Common myeloid progenitor, CD34-positive (primary cell): ENCODE measurements around the gene LPA. TPM values are rescaled to one million over a fixed set of nuclear protein-coding genes. Genes with fewer than 3 reads are reported as not detected.
"Not testable (repeated sequence)": the region's sequence is repeated elsewhere in the genome, so short reads cannot be mapped to it uniquely, and the experiment has no call there.

Experiments
- CTCF ChIA-PET: fragments of 350-600 bp; sonication (Branson Sonifier 250); formaldehyde crosslinking; loops from one replicate; lab custom pipeline; 2021; ENCODE audit warnings: antibody characterized with exemption; lab: Charles Lee
- POLR2A ChIA-PET: fragments of 350-600 bp; sonication (Branson Sonifier 250); formaldehyde crosslinking; loops from one replicate; lab custom pipeline; 2021; ENCODE audit warnings: antibody characterized with exemption; lab: Charles Lee
- DNase-seq, 3 donors: peaks; one replicate each; pipeline versions ENCODE4 v3.0.0 to v3.0.0-alpha.2; 2013
- H3K27ac ChIP-seq, 2 experiments: 1 replicate in 1 of 2; 2 replicates in 1 of 2; pipeline ENCODE4 v1.7.0; 2013; ENCODE audit warnings: inconsistent platforms in 2 of 2, low read length in 2 of 2, mild to moderate bottlenecking in 2 of 2, low read depth in 1 of 2, moderate library complexity in 1 of 2; ENCODE audit not compliant: severe bottlenecking in 2 of 2, insufficient read depth in 1 of 2, poor library complexity in 1 of 2
- H3K27me3 ChIP-seq, 5 experiments: replicated peaks in 2 of 5; 1 replicate in 3 of 5; 2 replicates in 2 of 5; pipeline versions ENCODE4 v1.6.1 to v1.7.0; 2013; ENCODE audit warnings: low read length in 4 of 5, mild to moderate bottlenecking in 2 of 5, moderate library complexity in 2 of 5, inconsistent platforms in 1 of 5; ENCODE audit not compliant: insufficient read depth in 5 of 5, control insufficient read depth in 4 of 5
- H3K36me3 ChIP-seq, 4 experiments: 1 replicate in 2 of 4; 2 replicates in 2 of 4; pipeline versions ENCODE4 v1.6.1 to v1.7.0; 2013; ENCODE audit warnings: low read length in 3 of 4, control low read depth in 1 of 4, mild to moderate bottlenecking in 1 of 4; ENCODE audit not compliant: control insufficient read depth in 4 of 4, insufficient read depth in 4 of 4
- H3K4me1 ChIP-seq, 4 experiments: 1 replicate in 3 of 4; 2 replicates in 1 of 4; pipeline versions ENCODE4 v1.6.1 to v1.7.1; 2013; ENCODE audit warnings: low read length in 3 of 4, mild to moderate bottlenecking in 3 of 4, control low read depth in 1 of 4, inconsistent platforms in 1 of 4, moderate library complexity in 1 of 4; ENCODE audit not compliant: control insufficient read depth in 4 of 4, insufficient read depth in 4 of 4; ENCODE audit errors: control extremely low read depth in 1 of 4
- H3K4me3 ChIP-seq, 7 experiments: 1 replicate in 4 of 7; 2 replicates in 3 of 7; pipeline versions ENCODE4 v1.5.1 to v1.7.0; 2013; ENCODE audit warnings: mild to moderate bottlenecking in 7 of 7, low read length in 6 of 7, moderate library complexity in 6 of 7, inconsistent platforms in 2 of 7, low read depth in 2 of 7, control low read depth in 1 of 7; ENCODE audit not compliant: insufficient read depth in 4 of 7, control insufficient read depth in 1 of 7; ENCODE audit errors: extremely low read depth in 1 of 7
- H3K9me3 ChIP-seq, 5 experiments: 1 replicate in 4 of 5; 2 replicates in 1 of 5; pipeline versions ENCODE4 v1.6.1 to v1.7.1; 2013; ENCODE audit warnings: low read length in 4 of 5, mild to moderate bottlenecking in 2 of 5, inconsistent platforms in 1 of 5, low read depth in 1 of 5, moderate library complexity in 1 of 5; ENCODE audit not compliant: control insufficient read depth in 4 of 5, insufficient read depth in 2 of 5; ENCODE audit errors: control extremely low read depth in 1 of 5
- WGBS: methylation state at CpG from one replicate; pipeline ENCODE4 v1.1.5; 2013; ENCODE audit not compliant: insufficient coverage; 5-methylcytosine and 5-hydroxymethylcytosine counted together
- polyA plus RNA-seq: library from polyadenylated mRNA; unstranded; fragments of 120-200 nt; gene quantifications from one replicate; pipeline ENCODE4 v1.2.1, GENCODE V29; 2013

The LPA gene
- not detected for polyA plus RNA-seq

DNA sequence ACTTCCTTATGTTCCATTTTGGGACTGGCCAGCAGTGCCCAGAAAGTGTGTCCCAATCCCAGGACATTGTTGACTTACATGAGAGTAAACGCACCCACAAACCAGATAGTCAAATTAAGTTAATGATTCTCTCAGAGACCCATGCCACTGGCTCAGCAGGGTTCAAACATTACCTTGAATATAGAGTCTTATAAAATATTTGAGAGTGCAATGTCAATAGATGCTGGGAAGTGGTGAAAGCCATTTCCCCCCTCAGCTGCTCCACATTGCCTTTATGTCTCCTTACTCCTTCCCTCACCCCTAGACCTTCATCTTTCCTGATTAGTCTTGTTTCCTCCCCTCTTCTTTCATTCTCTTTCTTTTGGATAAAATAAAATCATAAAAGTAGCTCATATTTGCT is at the start of gene LPA:
TSS of gene LPA (minus strand) at position 78 of the 400 bp plus-strand sequence. CDS start at position 17, 61 bp downstream.
- H3K27ac ChIP-seq, POLR2A ChIA-PET, H3K36me3 ChIP-seq, H3K4me3 ChIP-seq, H3K4me1 ChIP-seq, H3K9me3 ChIP-seq, H3K27me3 ChIP-seq, CTCF ChIA-PET, DNase-seq: not testable (repeated sequence)
- WGBS = no CpG with 5 or more reads among the region's 1 CpG

DNA sequence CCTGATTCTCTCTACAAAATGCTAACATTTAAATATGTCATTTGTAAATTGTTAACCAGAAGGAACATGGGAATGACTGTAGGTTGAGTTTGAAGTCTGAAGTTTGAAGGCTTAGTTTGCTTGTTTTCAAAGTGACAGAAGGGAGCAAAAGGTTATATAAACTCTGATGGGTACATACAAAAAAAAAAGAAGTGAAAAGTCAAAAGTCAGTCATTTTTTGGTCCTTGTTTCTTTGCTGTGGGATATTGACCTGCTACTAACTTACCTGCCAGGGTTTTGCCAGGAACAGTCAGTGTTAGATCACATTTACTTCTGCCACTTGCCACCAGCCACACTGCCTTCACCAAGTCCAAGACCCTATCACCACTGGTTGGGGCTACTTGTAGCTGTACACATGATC is 44.9 kb upstream of the LPA start:
- H3K9me3 ChIP-seq, CTCF ChIA-PET, H3K27ac ChIP-seq, POLR2A ChIA-PET, H3K36me3 ChIP-seq, H3K4me3 ChIP-seq, DNase-seq, H3K4me1 ChIP-seq, H3K27me3 ChIP-seq: not testable (repeated sequence)

DNA sequence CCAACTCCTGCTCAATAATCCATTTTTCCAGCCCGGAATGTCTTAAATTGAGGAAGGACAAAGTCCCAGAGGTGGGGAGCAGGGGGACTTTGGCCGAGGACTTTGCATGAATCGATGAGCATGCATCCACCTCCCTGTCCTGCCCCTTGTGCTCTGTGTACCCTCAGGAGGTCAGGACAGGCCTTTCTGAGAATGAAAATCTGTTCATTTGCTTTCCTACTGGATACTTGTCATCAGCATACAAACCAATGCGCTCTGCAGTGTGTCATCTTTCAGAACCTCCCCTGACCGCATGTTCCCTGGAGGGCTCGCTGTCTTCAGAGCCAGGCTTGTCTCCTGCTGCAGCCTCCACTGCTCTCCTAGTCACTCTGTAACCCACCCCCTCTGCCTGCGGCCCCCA is 40.6 kb upstream of the LPA start:
- H3K4me1 ChIP-seq, H3K27me3 ChIP-seq, CTCF ChIA-PET, H3K9me3 ChIP-seq, H3K27ac ChIP-seq, DNase-seq, POLR2A ChIA-PET, H3K4me3 ChIP-seq, H3K36me3 ChIP-seq: not testable (repeated sequence)
- WGBS = 95% methylated on average over 7 of the region's 7 CpGs

- H3K27me3 ChIP-seq, CTCF ChIA-PET, H3K9me3 ChIP-seq, POLR2A ChIA-PET, H3K27ac ChIP-seq, DNase-seq, H3K4me3 ChIP-seq, H3K36me3 ChIP-seq, H3K4me1 ChIP-seq: not testable (repeated sequence)
- 100% methylated on average over 1 of the region's 6 CpGs for WGBS
Observed at GRCh38 chr6:160701918-160702680, 38.0 kb upstream of the LPA start, which contains the start of gene PLG. TSS of gene PLG (plus strand) at chr6:160702244. CDS start at chr6:160702305, 61 bp downstream.

DNA sequence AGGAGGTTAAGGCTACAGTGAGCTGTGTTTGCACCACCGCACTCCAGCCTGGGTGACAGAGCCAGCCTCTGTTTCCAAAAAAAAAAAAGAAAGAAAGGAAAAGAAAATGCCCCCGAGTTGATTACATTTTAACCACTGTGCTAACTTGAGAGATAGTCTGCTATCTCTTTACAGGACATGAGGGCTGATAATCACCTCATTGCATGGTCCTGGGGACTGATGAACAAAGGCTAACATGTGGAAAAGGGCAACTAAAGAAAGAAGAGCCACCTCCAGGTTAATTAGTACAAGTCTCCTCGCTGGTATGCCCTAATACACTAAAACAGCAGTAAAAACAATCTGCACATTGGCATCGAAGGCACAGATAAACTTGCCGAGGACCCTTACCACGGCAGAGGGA is 33.8 kb upstream of the LPA start:
- Histone ChIP-seq H3K36me3 (no peaks in the 10 kb centered on the region), H3K4me3 (no peak overlapping the region), H3K4me1 (no peaks in the 10 kb centered on the region), H3K27ac (no peak overlapping the region), H3K27me3 (no peaks in the 10 kb centered on the region), H3K9me3 (no peaks in the 10 kb centered on the region)
- DNase-seq = no peak
- POLR2A ChIA-PET = no interaction called here
- CTCF ChIA-PET = no interaction called here
- 100% methylated on average over 3 of the region's 6 CpGs for WGBS

DNA sequence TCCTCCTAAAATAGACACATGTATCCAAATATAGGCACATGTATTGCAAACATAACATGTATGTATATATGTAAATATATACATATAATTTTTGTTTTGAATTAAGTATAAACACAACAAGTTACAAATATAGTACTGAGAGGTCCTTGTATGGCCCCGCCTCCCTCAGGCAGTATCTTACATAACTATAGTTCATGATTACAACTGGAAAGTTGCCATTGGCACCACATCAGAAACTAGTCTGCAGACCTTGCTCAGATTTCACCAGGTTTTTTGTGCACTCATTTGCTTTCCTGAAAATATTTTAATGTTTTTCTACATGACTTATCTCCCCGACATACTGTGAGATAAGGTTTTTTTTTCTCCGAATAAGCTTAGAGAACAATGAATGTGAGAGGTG is 32.8 kb upstream of the LPA start:
- H3K4me3 ChIP-seq, DNase-seq, H3K27me3 ChIP-seq, POLR2A ChIA-PET, H3K9me3 ChIP-seq, H3K4me1 ChIP-seq, CTCF ChIA-PET, H3K36me3 ChIP-seq, H3K27ac ChIP-seq: not testable (repeated sequence)
- WGBS = 100% methylated on average over 1 of the region's 3 CpGs

GRCh38 chr6:160695622-160696021 is 31.5 kb upstream of the LPA start:
- H3K36me3 ChIP-seq, H3K27me3 ChIP-seq, DNase-seq, H3K9me3 ChIP-seq, H3K4me3 ChIP-seq, H3K4me1 ChIP-seq, CTCF ChIA-PET, H3K27ac ChIP-seq, POLR2A ChIA-PET: not testable (repeated sequence)
- whole genome bisulfite sequencing = 96% methylated on average over 2 of the region's 2 CpGs
